Liver (tissue), 9 donors: ENCODE data around the gene NR2F2. TPM values are rescaled to one million over a fixed set of nuclear protein-coding genes. Genes with fewer than 3 reads are reported as not detected.

Source experiments
- DNase-seq: peaks from one replicate; pipeline ENCODE4 v3.0.0-alpha.2; 2017; ENCODE audit warnings: low spot score
- H3K27ac ChIP-seq, 2 donors: one replicate each; pipeline ENCODE4 v1.7.0; 2013; ENCODE audit warnings: inconsistent platforms in 2 of 2, low read length in 2 of 2, control low read depth in 1 of 2, low read depth in 1 of 2, mild to moderate bottlenecking in 1 of 2
- H3K27me3 ChIP-seq, 4 donors: one replicate each; pipeline versions ENCODE4 v1.6.1 to v1.7.0; 2013; ENCODE audit warnings: low read length in 3 of 4, inconsistent platforms in 1 of 4, mild to moderate bottlenecking in 1 of 4, moderate library complexity in 1 of 4; ENCODE audit not compliant: control insufficient read depth in 4 of 4, insufficient read depth in 4 of 4
- H3K36me3 ChIP-seq, 4 donors: one replicate each; pipeline versions ENCODE4 v1.6.1 to v1.7.0; 2013; ENCODE audit warnings: low read length in 3 of 4, mild to moderate bottlenecking in 3 of 4, low read depth in 1 of 4, moderate library complexity in 1 of 4; ENCODE audit not compliant: control insufficient read depth in 4 of 4, insufficient read depth in 3 of 4
- H3K4me1 ChIP-seq, 4 donors: one replicate each; pipeline versions ENCODE4 v1.6.1 to v1.7.0; 2013; ENCODE audit warnings: low read length in 3 of 4, mild to moderate bottlenecking in 3 of 4, moderate library complexity in 1 of 4; ENCODE audit not compliant: control insufficient read depth in 4 of 4, insufficient read depth in 4 of 4
- H3K4me3 ChIP-seq, 3 donors: one replicate each; pipeline versions ENCODE4 v1.6.1 to v1.7.0; 2013; ENCODE audit warnings: low read length in 3 of 3, control low read depth in 1 of 3, low read depth in 1 of 3, mild to moderate bottlenecking in 1 of 3
- H3K9ac ChIP-seq, 2 donors: one replicate each; pipeline ENCODE4 v1.7.0; 2013; ENCODE audit warnings: low read length in 2 of 2, mild to moderate bottlenecking in 2 of 2, moderate library complexity in 2 of 2, control low read depth in 1 of 2, low read depth in 1 of 2
- H3K9me3 ChIP-seq, 4 donors: one replicate each; pipeline versions ENCODE4 v1.6.1 to v1.7.0; 2013; ENCODE audit warnings: low read length in 3 of 4; ENCODE audit not compliant: control insufficient read depth in 4 of 4
- CTCF ChIP-seq: fragments of 150-350 bp; IDR thresholded peaks from 2 replicates; pipeline ENCODE4 v1.5.1; 2017; ENCODE audit warnings: improper control_type of control experiment, low read depth, low read length; ENCODE audit not compliant: missing input control
- FOXA1 ChIP-seq: IDR thresholded peaks from 2 replicates; pipeline ENCODE4 v1.6.1; 2016; ENCODE audit warnings: antibody characterized with exemption
- FOXA2 ChIP-seq: IDR thresholded peaks from 2 replicates; pipeline ENCODE4 v1.6.1; 2016; ENCODE audit warnings: antibody characterized with exemption
- GABPA ChIP-seq, 2 donors: IDR thresholded peaks in 1 of 2; conservative IDR thresholded peaks in 1 of 2; 2 replicates each; pipeline ENCODE4 v1.6.1; 2016; ENCODE audit warnings: antibody characterized with exemption in 2 of 2, mild to moderate bottlenecking in 1 of 2, moderate library complexity in 1 of 2
- HNF4A ChIP-seq, 2 donors: conservative IDR thresholded peaks; 2 replicates each; pipeline ENCODE4 v1.6.1; 2016; ENCODE audit warnings: antibody characterized with exemption in 2 of 2, mild to moderate bottlenecking in 2 of 2
- HNF4G ChIP-seq: IDR thresholded peaks from 2 replicates; pipeline ENCODE4 v1.6.1; 2016; ENCODE audit warnings: antibody characterized with exemption
- JUND ChIP-seq, 2 donors: IDR thresholded peaks; 2 replicates each; pipeline ENCODE4 v1.6.1; 2016; ENCODE audit warnings: antibody characterized with exemption in 2 of 2
- NR2F2 ChIP-seq: IDR thresholded peaks from 2 replicates; pipeline ENCODE4 v1.6.1; 2016; ENCODE audit warnings: antibody characterized with exemption
- RXRA ChIP-seq, 2 donors: IDR thresholded peaks; 2 replicates each; pipeline ENCODE4 v1.6.1; 2017 to 2018; ENCODE audit warnings: antibody characterized with exemption in 2 of 2, mild to moderate bottlenecking in 1 of 2
- SP1 ChIP-seq: IDR thresholded peaks from 2 replicates; pipeline ENCODE4 v1.6.1; 2018; ENCODE audit warnings: antibody characterized with exemption, mild to moderate bottlenecking
- TAF1 ChIP-seq: conservative IDR thresholded peaks from 2 replicates; pipeline ENCODE4 v1.6.1; 2016; ENCODE audit warnings: antibody characterized with exemption, mild to moderate bottlenecking
- YY1 ChIP-seq: IDR thresholded peaks from 2 replicates; pipeline ENCODE4 v1.6.1; 2016; ENCODE audit warnings: antibody characterized with exemption, mild to moderate bottlenecking
- WGBS: extraction: QIAGEN DNeasy Blood & Tissue Kit; methylation state at CpG from one replicate; pipeline ENCODE4 v1.1.7; 2013; 5-methylcytosine and 5-hydroxymethylcytosine counted together
- polyA plus RNA-seq, 2 donors: library from polyadenylated mRNA; stranded (reverse) in 1 of 2; unstranded in 1 of 2; fragments of 200-250 nt in 1 of 2; fragments of >200 nt in 1 of 2; fragmentation: Nextera tagmentation in 1 of 2; extraction: Ambion mirVana in 1 of 2; gene quantifications; one replicate each; pipeline versions ENCODE4 v1.2.1 to v1.2.3, GENCODE V29; 2013 to 2015
- total RNA-seq, 2 donors: library from RNA; depleted of rRNA; stranded (reverse); fragments of >200 nt; gene quantifications; one replicate each; pipeline ENCODE4 v1.2.3, GENCODE V29; 2014
- donor health status: healthy.
- donor health status: healthy.
- donor health status: healthy.
- donor health status: healthy.
- donor health status: healthy.

The NR2F2 gene
- total and polyA plus RNA-seq, 4 donors: 5.9 to 22.4 (median 9.2) TPM

DNA sequence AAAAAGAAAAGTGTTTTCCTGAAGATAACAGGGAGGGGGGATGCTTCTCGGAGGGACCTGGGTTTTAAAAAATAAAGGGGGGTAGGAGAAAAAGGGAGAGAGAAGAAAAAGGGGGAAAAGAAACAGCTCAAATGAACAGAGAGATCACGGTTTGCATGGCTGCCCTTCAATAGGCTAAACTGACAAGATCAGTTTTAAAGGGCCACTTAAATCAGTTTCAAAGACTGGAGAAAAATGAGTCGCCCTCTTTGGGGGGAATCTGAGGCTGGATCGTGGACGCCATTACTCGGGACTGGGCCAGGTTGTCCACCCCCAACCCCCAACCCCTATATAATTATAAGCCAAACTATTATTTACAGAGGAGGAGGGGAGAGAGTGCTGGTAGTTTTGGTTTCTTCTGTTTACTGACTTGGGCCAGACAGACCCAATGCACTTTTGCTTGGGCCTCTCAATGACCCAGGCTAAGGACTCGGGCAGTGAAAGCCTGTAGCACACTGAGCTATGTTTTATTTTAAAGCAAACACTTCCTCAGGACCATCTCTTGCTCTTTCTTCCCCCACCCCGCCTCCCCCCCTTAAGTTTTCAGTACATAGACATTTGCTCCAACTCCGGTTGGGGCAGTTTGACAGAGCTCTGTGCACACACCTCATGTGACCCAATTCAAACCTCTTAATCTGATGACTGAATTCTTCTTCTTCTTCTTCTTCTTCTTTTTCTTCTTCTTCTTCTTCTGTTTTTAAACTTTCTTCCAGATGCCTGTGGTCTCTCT lies 6.3 kb downstream of the NR2F2 start:
- DNase-seq: no peak
- Histone ChIP-seq H3K4me1 (peaks cover 5 to 36% (median 28%) of the 10 kb centered on the region in 4 donors), H3K4me3 (peak overlapping the region; percentile 46 to 92 (median 74)), H3K36me3 (peaks cover 0 to 5% (median 0%) of the 10 kb centered on the region in 4 donors), H3K27me3 (no peaks in the 10 kb centered on the region), H3K9me3 (no peaks in the 10 kb centered on the region), H3K27ac (peak overlapping the region; percentile 90 to 94), H3K9ac (peak overlapping the region; percentile 50 to 91)
- WGBS: 2% methylated on average over 9 of the region's 9 CpGs
- peak in 1 of 2 donors; percentile 49 for TF ChIP-seq RXRA (IDR thresholded peaks at IDR 0.05)
- peak; percentile 26 for TF ChIP-seq SP1
- TF ChIP-seq FOXA2: peak; percentile 11
- peak in 1 of 2 donors; percentile 8 for TF ChIP-seq HNF4A (conservative IDR thresholded peaks at IDR 0.05)
- TF ChIP-seq TAF1: peak; percentile 18
- TF ChIP-seq JUND (IDR thresholded peaks at IDR 0.05): no peak

DNA sequence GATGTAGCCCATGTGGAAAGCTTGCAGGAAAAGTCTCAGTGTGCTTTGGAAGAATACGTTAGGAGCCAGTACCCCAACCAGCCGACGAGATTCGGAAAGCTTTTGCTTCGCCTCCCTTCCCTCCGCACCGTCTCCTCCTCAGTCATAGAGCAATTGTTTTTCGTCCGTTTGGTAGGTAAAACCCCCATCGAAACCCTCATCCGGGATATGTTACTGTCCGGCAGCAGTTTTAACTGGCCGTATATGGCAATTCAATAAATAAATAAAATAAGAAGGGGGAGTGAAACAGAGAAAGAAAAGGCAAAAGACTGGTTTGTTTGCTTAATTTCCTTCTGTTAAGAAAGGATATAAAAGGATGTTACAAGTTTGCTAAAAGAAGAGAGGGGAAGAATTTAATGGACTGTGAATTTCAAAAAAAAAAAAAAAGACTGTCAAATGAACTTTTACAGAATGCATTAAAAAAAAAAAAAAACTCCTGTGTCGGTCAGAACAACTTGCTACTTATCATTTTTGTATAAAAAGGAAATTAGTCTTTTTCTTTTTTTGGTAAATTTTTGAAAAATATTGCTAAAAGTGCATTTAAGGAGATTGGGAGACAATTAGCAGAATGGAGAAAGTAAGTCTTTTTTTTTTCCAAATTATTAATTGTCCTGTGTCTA lies 7.0 kb downstream of the NR2F2 start:
- 2% methylated on average over 14 of the region's 14 CpGs for WGBS
- Histone ChIP-seq H3K27me3 (no peaks in the 10 kb centered on the region), H3K27ac (peak overlapping the region; percentile 90 to 94), H3K9ac (peak overlapping the region; percentile 43 to 91), H3K36me3 (peaks cover 0 to 5% (median 0%) of the 10 kb centered on the region in 4 donors), H3K9me3 (no peaks in the 10 kb centered on the region), H3K4me1 (peaks cover 5 to 36% (median 28%) of the 10 kb centered on the region in 4 donors), H3K4me3 (peak overlapping the region in 2 of 3 donors; percentile 74 to 92)
- TF ChIP-seq FOXA2 (no peak), SP1 (no peak), HNF4G (no peak), FOXA1 (no peak), CTCF (no peak), YY1 (no peak)
- DNase-seq: no peak

DNA sequence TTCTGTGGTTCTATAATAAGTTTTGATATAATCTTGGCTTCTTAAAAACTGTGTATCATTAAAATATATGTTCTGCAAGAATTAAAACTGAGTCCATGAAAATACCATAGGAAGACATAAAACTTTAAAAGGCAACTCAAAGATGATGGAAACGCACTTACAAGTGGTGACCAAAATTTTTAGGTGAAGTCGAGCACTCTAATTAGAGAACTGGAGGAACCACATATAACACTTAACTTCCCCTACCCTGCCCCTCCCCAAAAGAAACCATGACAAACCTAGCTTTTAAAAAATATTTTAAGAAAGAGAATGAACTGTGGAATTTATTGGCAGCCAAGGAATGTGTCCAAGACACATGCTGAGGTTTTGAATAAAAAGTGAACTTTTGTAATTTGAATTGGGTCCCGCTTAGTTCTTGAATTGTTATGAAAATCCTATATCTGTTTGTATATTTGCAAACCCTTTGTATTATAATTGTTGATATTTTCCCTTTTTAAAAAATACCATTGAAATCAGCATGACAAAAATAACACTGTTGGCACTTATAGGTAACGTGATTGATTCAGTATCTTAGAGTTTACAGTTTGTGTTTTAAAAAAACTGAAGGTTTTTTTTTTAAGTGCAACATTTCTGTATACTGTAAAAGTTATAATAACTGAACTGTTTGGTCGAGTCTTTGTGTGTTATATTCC lies 7.7 kb downstream of the NR2F2 start:
- Histone ChIP-seq H3K27ac (peak overlapping the region; percentile 53 to 76), H3K9me3 (no peaks in the 10 kb centered on the region), H3K9ac (peak overlapping the region; percentile 37 to 91), H3K36me3 (peaks cover 0 to 5% (median 0%) of the 10 kb centered on the region in 4 donors), H3K27me3 (no peaks in the 10 kb centered on the region), H3K4me3 (peak overlapping the region in 2 of 3 donors; percentile 20 to 81), H3K4me1 (peaks cover 5 to 37% (median 29%) of the 10 kb centered on the region in 4 donors)
- 12% methylated on average over 5 of the region's 5 CpGs for WGBS
- DNase-seq: no peak
- TF ChIP-seq GABPA (IDR thresholded peaks at IDR 0.05 in 1 of 2, conservative IDR thresholded peaks at IDR 0.05 in 1 of 2) (no peak), FOXA2 (no peak), HNF4A (conservative IDR thresholded peaks at IDR 0.05) (no peak), TAF1 (no peak), RXRA (IDR thresholded peaks at IDR 0.05) (no peak), NR2F2 (no peak), FOXA1 (no peak), JUND (IDR thresholded peaks at IDR 0.05) (no peak)
